Endometrial microvascular endothelial cells (primary cell): ENCODE data around the gene SLC37A2. TPM values are rescaled to one million over a fixed set of nuclear protein-coding genes. Genes with fewer than 3 reads are reported as not detected.
"Not testable (repeated sequence)": the region's sequence is repeated elsewhere in the genome, so short reads cannot be mapped to it uniquely, and the experiment has no call there.

Source experiments
- in situ Hi-C: cut with HindIII; loops from 2 replicates; pipeline ENCODE4 v1.10.0; 2017; ENCODE audit warnings: low sequenced_read_pairs, low pct_unique_long_range_greater_than_20kb; ENCODE audit errors: inconsistent ontology term
- total RNA-seq: library from RNA; depleted of rRNA; stranded (reverse); fragments of >200 nt; gene quantifications from one replicate; pipeline ENCODE4 v1.2.3, GENCODE V29; 2015; ENCODE audit errors: inconsistent ontology term

The SLC37A2 gene
- total RNA-seq, 1 donor from 2014 or later, result 2.3 TPM

DNA sequence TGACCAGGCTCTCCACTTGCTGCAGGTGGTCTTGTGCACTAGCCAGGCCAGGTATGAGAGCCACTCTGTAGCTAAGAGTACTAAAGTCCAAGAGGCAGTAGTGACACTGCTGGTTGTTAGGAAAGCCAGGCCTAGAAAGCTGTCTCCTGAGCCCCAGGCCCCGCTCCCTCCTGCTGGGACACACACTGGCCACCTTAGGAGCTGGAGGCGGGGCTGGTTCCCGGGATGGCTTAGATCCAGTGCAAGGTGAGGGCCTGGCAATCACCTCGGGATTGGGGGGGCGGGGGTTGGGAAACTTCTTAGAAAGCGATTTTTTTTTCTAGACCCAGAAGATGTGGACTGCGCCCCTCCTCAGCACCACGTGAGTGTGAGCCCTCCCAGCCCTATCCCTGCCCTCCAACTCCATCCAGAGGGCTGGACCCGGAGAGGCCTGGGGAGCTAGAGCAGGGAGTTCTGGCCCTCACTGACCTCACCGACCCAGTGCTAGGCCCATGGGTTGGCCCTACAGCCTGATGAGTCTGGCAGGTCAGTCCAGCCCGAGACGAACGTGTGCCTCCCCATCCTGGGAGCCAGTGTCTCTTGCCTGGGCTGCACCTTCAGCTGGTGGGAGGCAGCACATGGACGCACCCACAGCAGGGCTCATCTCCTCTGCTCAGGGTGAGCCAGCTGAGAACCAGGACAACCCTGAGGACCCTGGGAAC, 18.1 kb downstream of the SLC37A2 start:
- in situ Hi-C loops, result no loop called here

DNA sequence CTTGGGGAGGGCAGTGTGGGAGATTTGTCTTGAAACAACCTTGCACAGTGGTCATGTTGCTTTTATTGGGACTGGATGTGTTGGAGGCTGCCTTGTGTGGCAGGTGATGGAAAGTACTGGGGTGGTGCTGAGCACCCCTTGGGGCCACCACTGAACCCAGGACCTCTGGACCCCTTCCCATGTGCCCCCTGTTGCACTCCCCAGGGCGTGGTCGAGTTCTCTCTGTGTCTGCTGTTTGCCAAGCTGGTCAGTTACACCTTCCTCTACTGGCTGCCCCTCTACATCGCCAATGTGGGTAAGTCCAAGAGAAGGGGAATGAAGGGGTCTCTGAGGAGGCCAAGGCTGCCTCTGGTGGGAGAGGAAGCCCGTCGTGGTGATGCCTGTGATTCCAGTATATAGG, 18.9 kb downstream of the SLC37A2 start:
- in situ Hi-C loops, result no loop called here

DNA sequence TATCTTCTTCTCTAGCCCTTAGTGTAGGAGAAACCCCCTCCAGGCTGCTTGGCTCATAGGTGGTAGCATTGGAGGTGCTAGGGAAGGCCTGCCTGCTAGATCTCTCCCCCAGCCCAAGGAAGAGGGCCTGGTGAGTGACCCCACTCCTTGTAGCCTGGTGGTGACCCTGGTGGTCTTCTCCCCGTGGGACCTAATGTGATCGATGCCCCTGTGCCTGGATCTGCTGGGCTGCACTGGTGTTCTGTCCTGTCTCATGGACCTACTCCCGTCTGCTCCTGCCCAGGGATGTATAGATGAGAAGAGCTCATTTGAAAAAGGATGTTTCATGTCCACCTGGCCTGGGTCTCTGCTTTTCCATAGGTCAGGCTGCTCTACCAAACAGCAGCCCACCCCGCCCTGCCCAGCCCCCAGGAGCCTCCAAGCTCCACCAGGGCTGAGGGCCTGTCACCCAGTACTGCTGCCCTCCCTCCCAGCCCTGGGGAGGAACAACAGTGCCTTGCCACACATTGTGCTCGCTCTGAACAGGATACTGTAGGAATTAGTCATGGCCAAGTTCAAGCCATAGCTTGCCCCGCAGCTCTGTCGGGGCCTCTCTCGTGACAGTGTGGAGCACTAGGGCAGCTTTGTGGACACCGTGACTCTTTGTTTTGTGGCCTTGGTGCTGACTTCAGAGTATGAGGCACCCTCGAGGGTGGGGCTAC, 19.7 kb downstream of the SLC37A2 start:
- in situ Hi-C loops, result no loop called here

DNA sequence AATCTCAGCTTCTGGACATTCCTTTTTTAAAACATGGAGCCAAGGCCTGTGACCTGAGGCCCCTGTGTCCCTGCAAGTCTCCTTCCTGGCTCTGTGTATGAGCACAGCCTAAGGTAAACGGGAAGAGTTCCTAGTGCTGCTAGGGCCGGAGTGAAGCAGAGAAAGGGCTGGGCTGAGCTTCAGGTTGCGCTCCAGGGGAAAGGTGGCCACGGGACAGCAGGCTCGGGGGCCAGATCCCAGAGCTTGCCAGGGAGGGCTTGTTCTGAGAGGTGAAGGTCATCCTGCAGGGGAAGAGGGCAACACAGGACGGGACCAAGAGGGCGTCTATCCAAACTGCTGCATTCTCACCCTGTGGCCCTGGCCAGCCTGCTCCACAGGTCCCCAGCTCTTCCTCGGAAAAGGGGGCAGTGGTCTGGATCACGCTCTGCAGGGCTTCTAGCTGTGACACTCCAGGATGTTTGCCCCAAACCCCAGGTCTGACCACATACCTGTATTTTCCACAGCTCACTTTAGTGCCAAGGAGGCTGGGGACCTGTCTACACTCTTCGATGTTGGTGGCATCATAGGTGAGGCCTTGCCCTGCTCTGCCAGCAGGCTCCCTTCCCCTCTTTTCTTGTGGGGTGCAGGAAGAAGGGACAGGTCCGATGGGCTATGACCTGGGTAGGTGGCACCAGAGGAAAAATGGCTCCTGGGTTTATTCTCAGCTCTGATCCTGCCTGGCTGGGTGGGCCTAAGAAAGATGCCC, 20.4 kb downstream of the SLC37A2 start:
- in situ Hi-C loops, result no loop called here

DNA sequence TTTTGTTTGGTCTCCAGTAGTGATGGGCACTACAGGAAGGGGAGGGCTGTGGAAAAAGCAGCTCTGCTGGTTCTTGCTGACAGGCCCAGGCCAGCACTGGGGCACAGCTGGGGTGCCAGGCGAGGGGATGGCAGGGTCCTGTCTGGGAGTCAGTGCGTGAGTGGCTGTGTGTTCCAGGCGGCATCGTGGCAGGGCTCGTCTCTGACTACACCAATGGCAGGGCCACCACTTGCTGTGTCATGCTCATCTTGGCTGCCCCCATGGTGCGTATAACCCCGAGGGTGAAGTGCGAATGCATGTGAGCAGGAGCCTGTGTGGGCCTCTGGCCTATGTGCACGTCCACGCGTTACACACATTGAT, 20.9 kb downstream of the SLC37A2 start:
- in situ Hi-C loops, result no loop called here

DNA sequence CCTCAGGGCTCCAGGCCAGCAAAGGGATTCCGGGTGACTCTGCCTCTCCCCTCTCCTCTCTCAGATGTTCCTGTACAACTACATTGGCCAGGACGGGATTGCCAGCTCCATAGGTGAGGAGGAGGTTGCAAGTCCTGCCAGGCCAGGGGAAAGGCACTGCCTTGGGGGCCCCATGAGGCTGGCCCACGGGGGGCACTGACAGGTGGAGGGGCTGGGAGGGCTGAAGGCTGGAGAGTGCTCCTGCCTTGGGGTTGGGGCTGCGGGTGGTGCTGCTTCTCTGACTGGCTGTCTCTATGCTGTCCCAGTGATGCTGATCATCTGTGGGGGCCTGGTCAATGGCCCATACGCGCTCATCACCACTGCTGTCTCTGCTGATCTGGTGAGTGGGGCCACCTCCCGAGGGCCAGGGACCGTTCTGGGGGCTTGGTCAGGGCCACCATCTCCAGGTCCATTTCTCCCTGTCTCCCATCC, 21.7 kb downstream of the SLC37A2 start:
- in situ Hi-C loops, result no loop called here

DNA sequence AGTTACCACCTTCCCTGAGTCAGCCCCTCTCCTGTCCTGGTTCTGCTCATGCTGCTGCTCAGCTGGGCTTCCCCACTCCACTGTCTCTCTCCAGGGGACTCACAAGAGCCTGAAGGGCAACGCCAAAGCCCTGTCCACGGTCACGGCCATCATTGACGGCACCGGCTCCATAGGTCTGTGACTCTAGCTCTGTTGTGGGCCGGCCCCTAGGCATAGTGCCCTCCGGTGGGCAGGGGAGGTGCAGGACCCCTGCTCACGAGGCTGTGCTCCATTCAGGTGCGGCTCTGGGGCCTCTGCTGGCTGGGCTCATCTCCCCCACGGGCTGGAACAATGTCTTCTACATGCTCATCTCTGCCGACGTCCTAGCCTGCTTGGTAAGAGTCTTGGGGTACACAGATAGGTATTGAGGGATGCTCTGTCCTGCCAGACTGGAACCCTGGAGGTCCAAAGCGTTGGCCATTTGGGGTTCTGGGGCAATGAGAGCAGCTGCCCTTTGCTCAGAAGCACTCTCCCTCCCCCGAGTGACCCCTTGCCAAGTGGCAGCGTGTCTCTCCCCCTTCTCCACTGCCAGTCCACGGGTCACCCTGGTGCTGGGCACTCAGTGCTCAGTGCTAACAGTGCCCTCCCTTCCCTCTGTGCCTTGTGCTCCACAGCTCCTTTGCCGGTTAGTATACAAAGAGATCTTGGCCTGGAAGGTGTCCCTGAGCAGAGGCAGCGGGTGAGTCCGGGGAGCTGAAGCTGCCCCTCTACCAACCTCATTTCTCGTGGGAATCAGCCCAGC, 22.4 kb downstream of the SLC37A2 start:
- in situ Hi-C loops, result no loop called here

DNA sequence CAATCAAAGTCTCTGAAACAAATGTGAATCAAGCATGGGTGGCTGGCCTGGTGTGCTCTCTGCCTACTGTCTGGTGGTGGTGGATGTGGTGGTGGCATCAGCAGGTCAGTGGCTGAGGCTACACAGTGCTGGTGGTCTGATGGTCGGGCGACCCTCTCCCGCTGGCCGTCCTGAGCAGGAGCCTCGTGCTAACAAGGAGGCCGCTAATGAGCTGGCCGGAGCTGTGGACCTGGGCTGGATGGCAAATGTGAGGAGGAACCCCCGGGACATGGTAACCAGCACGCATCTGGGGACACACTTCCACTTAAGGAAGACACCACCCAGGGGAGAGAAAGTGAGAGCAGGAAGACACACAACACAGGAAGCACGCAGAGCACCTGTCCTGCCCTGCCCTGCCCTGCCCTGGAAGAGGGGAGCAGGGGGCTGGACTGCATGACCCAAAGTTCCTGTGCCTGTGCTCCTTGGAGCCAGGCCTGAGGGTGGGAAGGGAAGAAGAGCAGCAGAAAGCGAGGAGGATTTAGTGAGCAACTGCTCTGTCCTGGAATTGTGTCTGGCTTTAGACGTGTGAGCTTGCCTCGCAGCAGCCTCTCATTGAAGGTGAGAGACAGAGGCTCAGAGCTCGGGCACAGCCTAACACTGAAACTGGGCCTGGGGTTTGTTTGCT, 23.7 kb downstream of the SLC37A2 start:
- in situ Hi-C loops, result no loop called here

DNA sequence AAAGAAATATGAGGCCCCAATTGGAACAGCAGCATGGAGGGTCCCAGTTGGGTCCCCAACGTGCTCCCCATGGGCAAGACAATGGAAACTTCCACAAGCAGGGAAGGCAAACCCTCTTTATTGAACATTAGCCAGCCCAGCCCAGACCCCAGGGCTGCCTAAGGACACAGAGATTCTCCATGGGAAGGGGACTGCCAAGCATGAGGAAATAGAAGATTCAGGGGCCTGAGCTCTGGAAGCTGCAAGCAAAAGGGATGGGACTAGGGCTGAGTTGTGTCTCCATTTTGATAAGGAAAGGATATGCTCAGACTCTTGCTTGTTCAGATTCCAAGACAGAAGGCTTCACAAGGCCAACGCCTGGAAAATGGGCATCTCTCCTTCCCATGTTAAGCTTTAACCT, 25.0 kb downstream of the SLC37A2 start:
- in situ Hi-C loops, result no loop called here

DNA sequence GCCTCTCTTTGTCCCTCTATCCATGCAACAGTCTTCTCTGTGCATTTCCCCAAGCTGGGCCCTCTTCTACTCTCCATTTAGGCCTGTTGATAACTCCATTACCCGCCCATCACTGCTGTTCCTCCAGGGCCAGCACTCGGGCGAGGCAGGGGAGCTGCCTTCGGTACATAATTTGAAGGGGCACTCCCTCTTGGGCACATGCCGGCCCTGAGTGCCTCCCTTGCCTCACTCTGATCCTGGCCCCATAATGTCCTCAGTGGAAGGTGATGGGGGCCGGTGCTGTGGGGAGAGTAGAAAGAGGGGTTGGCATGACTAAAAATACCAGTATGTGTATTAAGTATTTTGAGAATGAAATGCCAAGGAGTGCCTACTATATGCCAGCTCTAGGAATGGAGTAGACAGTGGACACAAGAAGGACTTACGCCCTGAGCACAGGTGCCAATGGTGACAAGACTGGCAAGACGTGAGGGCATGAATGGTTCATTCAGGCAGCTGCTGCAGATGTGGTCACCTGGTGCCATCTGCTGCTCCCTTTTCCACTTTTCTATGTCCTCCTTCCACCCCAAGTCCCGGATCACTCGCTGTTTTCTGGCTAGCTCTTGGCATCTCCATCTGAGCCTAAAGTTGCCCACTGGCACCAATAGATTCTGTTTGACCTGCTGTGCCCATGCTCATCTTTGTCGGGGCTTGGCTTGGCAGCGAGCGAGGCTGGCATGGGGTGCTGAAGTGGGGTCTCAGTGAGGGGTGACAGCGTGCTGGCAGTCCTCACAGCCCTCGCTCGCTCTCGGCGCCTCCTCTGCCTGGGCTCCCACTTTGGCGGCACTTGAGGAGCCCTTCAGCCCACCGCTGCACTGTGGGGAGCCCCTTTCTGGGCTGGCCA, 25.7 kb downstream of the SLC37A2 start:
- in situ Hi-C loops, result no loop called here

DNA sequence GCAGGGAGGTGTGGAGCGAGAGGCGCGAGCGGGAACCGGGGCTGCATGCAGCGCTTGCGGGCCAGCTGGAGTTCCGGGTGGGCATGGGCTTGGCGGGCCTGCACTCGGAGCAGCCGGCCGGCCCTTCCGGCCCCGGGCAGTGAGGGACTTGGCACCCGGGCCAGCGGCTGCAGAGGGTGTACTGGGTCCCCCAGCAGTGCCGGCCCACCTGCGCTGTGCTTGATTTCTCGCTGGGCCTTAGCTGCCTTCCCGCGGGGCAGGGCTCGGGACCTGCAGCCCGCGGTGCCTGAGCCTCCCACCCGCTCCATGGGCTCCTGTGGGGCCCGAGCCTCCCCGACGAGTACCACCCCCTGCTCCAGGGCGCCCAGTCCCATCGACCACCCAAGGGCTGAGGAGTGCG, 26.4 kb downstream of the SLC37A2 start:
- in situ Hi-C loops, result not testable (repeated sequence)

DNA sequence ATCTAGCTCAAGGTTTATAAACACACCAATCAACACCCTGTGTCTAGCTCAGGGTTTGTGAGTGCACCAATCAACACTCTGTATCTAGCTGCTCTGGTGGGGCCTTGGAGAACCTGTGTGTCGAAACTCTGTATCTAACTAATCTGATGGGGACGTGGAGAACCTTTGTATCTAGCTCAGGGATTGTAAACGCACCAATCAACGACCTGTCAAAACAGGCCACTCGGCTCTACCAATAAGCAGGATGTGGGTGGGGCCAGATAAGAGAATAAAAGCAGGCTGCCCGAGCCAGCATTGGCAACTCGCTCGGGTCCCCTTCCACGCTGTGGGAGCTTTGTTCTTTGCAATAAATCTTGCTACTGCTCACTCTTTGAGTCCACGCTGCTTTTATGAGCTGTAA, 27.0 kb downstream of the SLC37A2 start:
- in situ Hi-C loops, result not testable (repeated sequence)

DNA sequence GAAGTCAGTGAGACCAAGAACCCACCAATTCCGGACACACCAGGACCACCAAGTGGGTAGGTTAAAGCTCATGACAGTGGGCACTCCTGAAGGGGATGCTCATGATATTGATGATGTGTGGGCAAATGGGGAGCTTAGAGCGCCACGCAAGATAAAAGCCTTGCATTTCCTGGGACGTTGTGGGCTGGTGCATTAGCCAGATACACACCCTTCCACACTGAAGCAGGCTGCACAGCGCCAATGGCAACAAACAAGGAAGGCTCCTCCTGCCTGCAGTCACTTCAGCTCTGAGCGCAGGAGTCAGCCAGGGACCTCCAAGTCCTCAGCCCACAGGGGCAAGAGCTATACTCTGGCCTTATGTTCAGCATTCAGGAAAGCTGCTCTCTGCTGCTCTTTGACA, 27.7 kb downstream of the SLC37A2 start:
- in situ Hi-C loops, result no loop called here

DNA sequence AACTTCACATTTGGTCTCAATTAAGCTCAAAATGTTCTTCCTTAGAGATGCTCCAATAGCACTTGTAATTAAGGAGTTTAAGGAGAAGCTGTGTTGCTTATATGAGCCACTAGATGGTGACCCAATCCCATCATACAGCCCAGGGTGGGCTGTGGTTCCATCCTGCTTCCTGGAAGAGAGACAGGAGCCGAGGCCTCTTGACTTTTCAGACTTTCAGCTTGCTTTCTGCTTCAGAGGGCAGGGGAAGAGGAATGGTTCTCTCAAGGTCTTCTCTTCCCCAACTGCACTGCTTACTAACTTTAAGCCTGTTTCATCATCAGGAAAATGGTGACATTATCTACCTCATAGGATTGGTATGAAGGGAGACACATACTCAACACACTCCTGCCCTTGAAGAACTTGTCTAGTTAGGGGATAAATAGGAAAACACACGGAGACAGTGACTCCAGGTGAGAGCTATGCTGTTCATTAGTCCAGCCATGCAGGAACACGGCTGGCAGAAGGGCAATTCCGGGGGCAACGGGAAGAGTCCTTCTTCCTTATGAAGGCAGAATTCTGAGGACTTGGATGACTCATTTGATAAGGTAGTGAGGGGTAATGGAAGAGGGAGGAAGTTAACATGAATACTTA, 28.3 kb downstream of the SLC37A2 start:
- in situ Hi-C loops, result no loop called here

DNA sequence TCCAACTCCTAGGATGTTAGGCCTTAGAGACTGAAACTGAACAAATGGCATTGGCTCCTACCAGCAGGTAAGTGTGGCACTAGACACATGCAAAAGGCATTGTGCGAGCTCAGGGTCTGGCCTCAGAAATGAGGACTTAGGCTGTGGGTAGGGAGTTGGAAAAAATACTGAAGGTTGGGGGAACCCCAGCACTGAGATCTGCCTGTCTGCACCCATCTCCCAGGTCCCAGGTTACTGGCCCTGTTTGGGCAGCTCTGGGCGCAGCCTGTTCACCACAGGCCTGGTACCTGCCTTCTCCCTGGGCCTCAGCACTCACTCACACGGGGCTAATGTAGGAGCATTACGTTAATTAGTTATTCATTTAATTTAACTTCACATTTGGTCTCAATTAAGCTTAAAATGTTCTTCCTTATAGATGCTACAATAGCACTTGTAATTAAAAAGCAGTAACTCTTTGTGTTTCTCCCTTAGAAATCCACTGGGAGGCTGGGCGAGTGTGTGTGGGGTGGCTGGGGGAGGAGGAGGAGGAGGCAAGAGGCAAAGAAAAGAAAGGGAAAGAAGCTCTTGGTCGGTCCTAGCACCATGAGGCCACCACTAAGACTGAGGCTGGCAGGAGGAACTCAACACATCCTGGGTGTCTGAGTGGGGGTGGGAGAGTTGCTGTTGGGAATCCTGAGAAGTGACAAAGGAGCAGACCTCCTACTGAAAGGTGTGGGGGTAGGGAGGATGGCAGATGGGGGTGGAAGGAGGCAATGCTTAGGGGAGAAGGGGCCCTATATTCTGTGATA, 29.0 kb downstream of the SLC37A2 start:
- in situ Hi-C loops, result no loop called here

DNA sequence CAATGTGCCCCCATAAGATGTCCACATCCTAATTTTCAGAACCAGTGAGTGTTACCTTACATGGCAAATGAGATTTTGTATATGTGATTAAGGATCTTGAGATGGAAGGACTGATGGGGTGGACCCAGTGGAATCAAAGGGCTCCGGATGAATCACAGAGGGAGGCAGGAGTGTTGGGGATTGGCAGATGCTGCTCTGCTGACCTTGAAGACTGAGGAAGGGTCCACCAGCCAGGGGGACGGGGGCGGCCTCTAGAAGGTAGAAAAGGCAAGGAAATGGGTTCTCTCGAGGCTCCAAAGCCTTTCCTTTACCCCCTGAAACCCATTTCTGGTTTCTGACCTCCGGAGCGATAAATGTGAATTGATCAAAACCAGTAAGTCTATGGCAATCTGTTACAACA, 29.6 kb downstream of the SLC37A2 start:
- in situ Hi-C loops, result no loop called here

DNA sequence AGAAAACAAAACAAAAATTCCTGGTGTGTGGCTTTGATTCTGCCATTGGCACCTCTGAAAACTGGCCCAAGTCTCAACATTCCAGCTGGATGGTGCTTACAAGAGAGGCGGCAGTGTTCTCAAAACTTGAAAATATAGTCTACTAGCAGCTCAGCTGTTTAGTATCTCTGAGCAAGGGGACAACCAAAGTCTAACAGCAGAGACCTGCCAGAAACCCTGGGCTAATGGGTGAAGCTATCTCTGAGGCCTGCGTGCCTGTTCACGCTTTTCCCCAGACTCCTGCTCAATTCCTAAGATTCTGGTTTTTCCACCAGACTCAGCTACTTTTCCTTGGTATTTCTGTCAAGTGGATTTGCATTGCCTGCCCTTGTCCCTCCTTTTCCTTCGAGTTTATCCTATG, 30.4 kb downstream of the SLC37A2 start:
- in situ Hi-C loops, result no loop called here
